BJ (cell line): ENCODE results near the gene FAM241A. TPM values are rescaled to one million over a fixed set of nuclear protein-coding genes. Genes with fewer than 3 reads are reported as not detected.
A peak's percentile ranks its signal among the peaks of the same experiment; 100 is the strongest.
"Not testable (repeated sequence)": the region's sequence is repeated elsewhere in the genome, so short reads cannot be mapped to it uniquely, and the experiment has no call there.

Experiments
- CTCF ChIA-PET: fragments of 350-600 bp; formaldehyde crosslinking; extraction: SDS; loops from one replicate; lab custom pipeline; 2021; ENCODE audit warnings: antibody characterized with exemption, inconsistent platforms; lab: Yijun Ruan, JAX
- POLR2A ChIA-PET: fragments of 300-600 bp; sonication (Branson Sonifier 250); formaldehyde crosslinking; extraction: SDS; loops from one replicate; lab custom pipeline; 2021; ENCODE audit warnings: antibody characterized with exemption; lab: Charles Lee
- DNase-seq: peaks from one replicate; pipeline ENCODE4 v3.0.0-alpha.2; 2011; ENCODE audit warnings: low read depth
- H3K27me3 ChIP-seq: 2 replicates; pipeline ENCODE4 v1.6.0; 2011; ENCODE audit warnings: low read length; ENCODE audit not compliant: control insufficient read depth, insufficient read depth
- H3K36me3 ChIP-seq: 2 replicates; pipeline ENCODE4 v1.5.1; 2011; ENCODE audit warnings: low read length; ENCODE audit not compliant: control insufficient read depth, insufficient read depth
- H3K4me3 ChIP-seq: 2 replicates; pipeline ENCODE4 v1.5.1; 2011; ENCODE audit warnings: low read depth, mild to moderate bottlenecking, control low read depth, low read length
- CTCF ChIP-seq: IDR thresholded peaks from 2 replicates; pipeline ENCODE4 v1.5.1; 2011; ENCODE audit warnings: low read depth, mild to moderate bottlenecking, control low read depth, inconsistent platforms, low read length, moderate library complexity; ENCODE audit not compliant: insufficient read depth
- polyA plus RNA-seq: library from polyadenylated mRNA; depleted of rRNA; stranded (reverse); fragments of >200 nt; gene quantifications from 2 replicates; pipeline ENCODE4 v1.2.3, GENCODE V29; 2011

The FAM241A gene
- polyA plus RNA-seq, 1 experiment: 0.45 TPM

DNA sequence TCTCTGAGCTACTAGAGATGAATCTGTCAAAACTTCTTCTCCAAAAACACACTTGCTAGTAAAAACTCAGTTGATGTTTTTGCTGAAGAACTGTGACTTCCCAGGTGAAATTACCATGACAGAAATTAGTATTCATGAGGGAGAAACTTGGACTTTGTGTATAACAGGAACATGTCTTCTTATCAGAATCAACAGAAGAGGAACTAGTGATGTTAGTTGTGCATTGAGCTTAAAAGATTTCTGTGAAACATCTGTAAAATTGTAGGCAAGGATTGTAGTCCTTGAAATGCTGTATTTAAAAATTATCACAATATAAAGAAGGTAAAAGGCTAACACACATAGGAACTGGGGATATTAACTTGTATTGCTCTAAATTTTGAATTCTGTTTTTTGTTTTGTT lies 11.3 kb downstream of the FAM241A start:
- no peaks in the 10 kb centered on the region for H3K27me3 ChIP-seq
- no peak for TF ChIP-seq CTCF
- H3K4me3 ChIP-seq: no peak overlapping the region
- POLR2A ChIA-PET: no interaction called here
- no peaks in the 10 kb centered on the region for H3K36me3 ChIP-seq
- DNase-seq: no peak
- CTCF ChIA-PET: no interaction called here

GRCh38 chr4:112163706-112164105 lies 18.5 kb downstream of the FAM241A start:
- DNase-seq, CTCF ChIA-PET, H3K36me3 ChIP-seq, H3K27me3 ChIP-seq, H3K4me3 ChIP-seq, POLR2A ChIA-PET: not testable (repeated sequence)

DNA sequence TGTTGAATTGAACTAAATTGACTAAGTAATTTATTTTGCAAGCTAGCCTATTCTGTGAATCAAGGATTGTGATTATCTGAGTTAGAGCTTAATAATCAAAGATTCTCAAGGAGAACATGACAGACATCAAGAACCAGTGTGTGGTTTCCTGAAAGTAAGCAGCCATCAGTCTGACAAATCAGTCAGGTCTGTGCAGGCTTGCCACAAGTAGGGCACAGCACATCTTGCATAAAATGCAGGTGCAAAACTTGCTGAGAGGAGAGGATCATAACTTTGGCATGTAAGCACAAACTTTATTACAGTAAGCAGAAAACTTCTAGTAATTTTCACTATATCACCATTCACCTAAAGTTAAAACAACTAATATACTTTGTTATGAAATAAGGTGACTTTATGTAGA lies 22.5 kb downstream of the FAM241A start:
- POLR2A ChIA-PET: no interaction called here
- CTCF ChIA-PET: no interaction called here
- Histone ChIP-seq H3K4me3 (no peak overlapping the region), H3K27me3 (no peaks in the 10 kb centered on the region), H3K36me3 (no peaks in the 10 kb centered on the region)
- TF ChIP-seq CTCF: no peak
- DNase-seq: no peak

- ChIA-PET POLR2A (no interaction called here), CTCF (no interaction called here)
- no peaks in the 10 kb centered on the region for H3K27me3 ChIP-seq
- TF ChIP-seq CTCF: no peak
- no peak for DNase-seq
- H3K36me3 ChIP-seq: no peaks in the 10 kb centered on the region
- H3K4me3 ChIP-seq: no peak overlapping the region
Measured at GRCh38 chr4:112168719-112169500, 23.7 kb downstream of the FAM241A start.

GRCh38 chr4:112170451-112170993 lies 25.3 kb downstream of the FAM241A start:
- CTCF ChIA-PET: no interaction called here
- no peak for TF ChIP-seq CTCF
- peak; percentile 55 for DNase-seq
- Histone ChIP-seq H3K36me3 (no peaks in the 10 kb centered on the region), H3K4me3 (no peak overlapping the region), H3K27me3 (no peaks in the 10 kb centered on the region)
- POLR2A ChIA-PET: no interaction called here

DNA sequence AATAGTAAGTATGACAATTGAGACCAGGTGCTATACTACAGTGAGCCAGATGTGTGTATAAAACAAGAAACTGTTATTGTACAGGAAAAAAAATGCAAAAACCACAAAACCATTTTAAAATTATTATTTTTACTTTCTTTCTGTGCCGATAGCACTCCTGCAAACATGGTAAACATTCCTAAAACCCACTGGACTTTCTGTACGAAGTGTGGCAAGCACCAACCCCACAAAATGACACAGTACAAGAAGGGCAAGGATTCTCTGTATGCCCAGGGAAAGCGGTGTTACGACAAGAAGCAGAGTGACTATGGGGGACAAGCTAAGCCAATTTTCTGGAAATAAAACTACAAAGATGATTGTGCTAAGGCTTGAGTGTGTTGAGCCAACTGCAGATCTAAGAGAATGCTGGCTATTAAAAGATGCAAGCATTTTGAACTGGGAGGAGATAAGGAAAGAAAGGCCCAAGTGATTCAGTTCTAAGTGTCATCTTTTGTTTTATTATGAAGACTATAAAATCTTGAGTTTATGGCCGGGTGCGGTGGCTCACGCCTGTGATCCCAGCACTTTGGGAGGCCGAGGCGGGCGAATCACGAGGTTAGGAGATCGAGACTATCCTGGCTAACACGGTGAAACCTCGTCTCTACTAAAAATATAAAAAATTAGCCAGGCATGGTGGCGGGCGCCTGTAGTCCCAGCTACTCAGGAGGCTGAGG lies 26.0 kb downstream of the FAM241A start:
- DNase-seq: peak; percentile 4
- H3K4me3 ChIP-seq, CTCF ChIA-PET, H3K36me3 ChIP-seq, POLR2A ChIA-PET, H3K27me3 ChIP-seq: not testable (repeated sequence)
